Measurements from ENCODE around the gene CXCL10.

GRCh38 chr4:75976177-75976576 lies 47.1 kb downstream of the CXCL10 start:
- TF ChIP-seq CTCF (conservative IDR thresholded peaks at IDR 0.05; ENCODE audit: low read depth, low read length) (no peak), CEBPB (IDR thresholded peaks at IDR 0.05; ENCODE audit: low read depth, low read length) (no peak), RFX5 (IDR thresholded peaks at IDR 0.05; ENCODE audit: low read depth, low read length) (no peak), RAD21 (IDR thresholded peaks at IDR 0.05; ENCODE audit: low read length) (no peak), MAFK (IDR thresholded peaks at IDR 0.05; ENCODE audit: low read depth, low read length) (no peak), SMC3 (IDR thresholded peaks at IDR 0.05; ENCODE audit: low read depth, low read length) (no peak)
